Activated CD8-positive, alpha-beta memory T cell treated with anti-CD3 and anti-CD28 coated beads, Interleukin-2, amount 50 U/mL, for 4 hours (primary cell): Measurements from ENCODE around the gene NPNT.

Experiments used
- DNase-seq: peaks from one replicate; pipeline ENCODE4 v3.0.0-alpha.2; 2020

The NPNT gene

GRCh38 chr4:105921301-105921700 lies 26.0 kb downstream of the NPNT start:
- no peak for DNase-seq

- no peak for DNase-seq
Observed at GRCh38 chr4:105923497-105924238, 28.4 kb downstream of the NPNT start.

- no peak for DNase-seq
Observed at GRCh38 chr4:105924341-105924740, 29.1 kb downstream of the NPNT start.

- DNase-seq, result no peak
Observed at GRCh38 chr4:105930698-105931097, 35.4 kb downstream of the NPNT start.

GRCh38 chr4:105933083-105933482 lies 37.8 kb downstream of the NPNT start:
- no peak for DNase-seq

GRCh38 chr4:105934386-105934785 lies 39.1 kb downstream of the NPNT start:
- DNase-seq, result no peak

GRCh38 chr4:105936901-105937300 lies 41.6 kb downstream of the NPNT start:
- DNase-seq, result no peak

- no peak for DNase-seq
Observed at GRCh38 chr4:105937759-105938158, 42.5 kb downstream of the NPNT start.

GRCh38 chr4:105943234-105943633 lies 48.0 kb downstream of the NPNT start:
- DNase-seq, result no peak

GRCh38 chr4:105944540-105944939 lies 49.3 kb downstream of the NPNT start:
- DNase-seq, result no peak

- DNase-seq, result no peak
Observed at GRCh38 chr4:105946771-105947170, 51.5 kb downstream of the NPNT start.

GRCh38 chr4:105950701-105951100 lies 55.4 kb downstream of the NPNT start:
- no peak for DNase-seq

- DNase-seq, result no peak
Observed at GRCh38 chr4:105951198-105951597, 55.9 kb downstream of the NPNT start.

GRCh38 chr4:105952591-105952990 lies 57.3 kb downstream of the NPNT start:
- DNase-seq, result no peak

GRCh38 chr4:105956569-105956968 lies 61.3 kb downstream of the NPNT start:
- no peak for DNase-seq

GRCh38 chr4:105957680-105958079 lies 62.4 kb downstream of the NPNT start:
- no peak for DNase-seq

- DNase-seq, result no peak
Observed at GRCh38 chr4:105963461-105964400, 68.5 kb downstream of the NPNT start.

- DNase-seq, result no peak
Observed at GRCh38 chr4:105965183-105965800, 70.0 kb downstream of the NPNT start.

GRCh38 chr4:105966051-105966450 lies 70.8 kb downstream of the NPNT start:
- no peak for DNase-seq

GRCh38 chr4:105967058-105967658 lies 71.9 kb downstream of the NPNT start:
- no peak for DNase-seq

- no peak for DNase-seq
Observed at GRCh38 chr4:105969575-105969974, 74.3 kb downstream of the NPNT start.

- DNase-seq, result no peak
Observed at GRCh38 chr4:105970371-105970770, 75.1 kb downstream of the NPNT start.

GRCh38 chr4:105971036-105971435 lies 75.8 kb downstream of the NPNT start:
- DNase-seq, result no peak
